Activated naive CD4-positive, alpha-beta T cell treated with anti-CD3 and anti-CD28 coated beads for 36 hours (primary cell): Measurements from ENCODE around the gene GNG3. TPM values are rescaled to one million over a fixed set of nuclear protein-coding genes. Genes with fewer than 3 reads are reported as not detected.

ENCODE experiments used
- CTCF ChIA-PET: fragments of 350-600 bp; sonication (Branson Sonifier 250); formaldehyde crosslinking; loops from one replicate; lab custom pipeline; 2021; ENCODE audit warnings: antibody characterized with exemption; lab: Charles Lee
- DNase-seq: peaks from one replicate; pipeline ENCODE4 v3.0.0-alpha.2; 2020
- H3K27ac Mint-ChIP-seq: one replicate; pipeline ENCODE4 v1.8.0; 2021; ENCODE audit warnings: mild to moderate bottlenecking, mixed read lengths
- H3K27me3 Mint-ChIP-seq: one replicate; pipeline ENCODE4 v1.8.0; 2021; ENCODE audit warnings: low read depth, mixed read lengths
- H3K36me3 Mint-ChIP-seq: one replicate; pipeline ENCODE4 v1.8.0; 2021; ENCODE audit warnings: low read depth, mixed read lengths
- H3K4me1 Mint-ChIP-seq: one replicate; pipeline ENCODE4 v1.8.0; 2021; ENCODE audit warnings: low read depth, mixed read lengths
- H3K4me3 Mint-ChIP-seq: one replicate; pipeline ENCODE4 v1.8.0; 2021; ENCODE audit warnings: mild to moderate bottlenecking, moderate library complexity, mixed read lengths
- H3K9me3 Mint-ChIP-seq: one replicate; pipeline ENCODE4 v1.8.0; 2021; ENCODE audit warnings: mixed read lengths
- intact Hi-C: fragments of 100-400 bp; cut with micrococcal nuclease; formaldehyde crosslinking; loops from one replicate; pipeline ENCODE4 v1.15.1; 2023
- total RNA-seq, 2 experiments: library from RNA; stranded (reverse); gene quantifications; one replicate each; pipeline ENCODE4 v1.2.3, GENCODE V29; 2021

Gene GNG3
- total RNA-seq: not detected

- CTCF ChIA-PET: interaction anchor here (0.6 to 4.5 kb wide), 4 partner anchors 13 to 283 kb away, joined by 3 to 25 read pairs (median 3); no protein-coding TSS in a partner anchor
- no peaks in the 10 kb centered on the region for H3K9me3 Mint-ChIP-seq
- peak within 1 kb of the TSS; percentile 96 for H3K27ac Mint-ChIP-seq
- H3K36me3 Mint-ChIP-seq: peaks cover 28% of the 10 kb centered on the region
- peak within 1 kb of the TSS; percentile 93 for H3K4me3 Mint-ChIP-seq
- DNase-seq: peak; percentile 30
- intact Hi-C loops: no loop called here
- no peaks in the 10 kb centered on the region for H3K27me3 Mint-ChIP-seq
- peaks cover 44% of the 10 kb centered on the region for H3K4me1 Mint-ChIP-seq
Observed at GRCh38 chr11:62707277-62707861, at the start of gene GNG3, which contains the start of gene BSCL2. Gene GNG3 (plus strand): TSS chr11:62707676. CDS start chr11:62708296, 620 bp downstream. Gene BSCL2 (minus strand): TSS chr11:62707424. CDS start chr11:62707195, 229 bp downstream.

DNA sequence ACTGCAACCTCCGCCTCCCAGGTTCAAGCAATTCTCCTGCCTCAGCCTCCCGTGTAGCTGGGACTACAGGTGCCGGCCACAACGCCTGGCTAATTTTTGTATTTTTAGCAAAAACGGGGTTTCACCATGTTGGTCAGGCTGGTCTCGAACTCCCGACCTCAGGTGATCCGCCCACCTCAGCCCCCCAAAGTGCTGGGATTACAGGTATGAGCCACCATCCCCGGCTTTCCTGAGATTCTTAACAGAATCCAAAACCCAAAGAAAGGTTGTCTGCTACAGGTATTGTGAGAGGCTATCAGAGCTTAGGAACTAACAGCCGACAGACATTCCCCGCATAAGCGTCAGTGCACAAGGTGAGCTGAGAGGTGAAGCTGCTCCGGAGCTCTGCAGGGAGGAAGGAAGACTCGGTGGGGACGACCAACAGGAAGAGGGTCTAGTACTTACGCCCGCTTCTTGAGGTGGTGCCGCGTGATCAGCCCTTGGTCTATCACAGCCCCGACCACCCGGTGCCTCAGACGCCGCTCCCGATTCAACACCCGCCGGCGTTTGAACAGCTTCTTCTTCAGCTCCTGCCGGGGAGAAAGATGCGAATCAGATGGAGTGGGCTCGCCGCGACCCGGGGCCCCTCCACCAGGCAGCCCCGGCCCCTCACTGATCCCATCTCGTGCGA lies 42.9 kb upstream of the GNG3 start:
- CTCF ChIA-PET: interaction anchor here (0.6 to 2.4 kb wide), 13 partner anchors 9 to 1721 kb away, joined by 3 to 10 read pairs (median 4); partner anchors contain the start of gene TUT1
- H3K36me3 Mint-ChIP-seq: peaks cover 32% of the 10 kb centered on the region
- H3K4me1 Mint-ChIP-seq: peaks cover 36% of the 10 kb centered on the region
- H3K27me3 Mint-ChIP-seq: no peaks in the 10 kb centered on the region
- peak overlapping the region; percentile 88 for H3K27ac Mint-ChIP-seq
- H3K9me3 Mint-ChIP-seq: no peaks in the 10 kb centered on the region
- intact Hi-C loops: loop anchor here (1.0 to 2.0 kb wide), 7 partner anchors 11 to 177 kb away; partner anchors contain the start of genes EML3, GANAB, INTS5 and TUT1
- DNase-seq: peak; percentile 74
- H3K4me3 Mint-ChIP-seq: peak overlapping the region; percentile 98

DNA sequence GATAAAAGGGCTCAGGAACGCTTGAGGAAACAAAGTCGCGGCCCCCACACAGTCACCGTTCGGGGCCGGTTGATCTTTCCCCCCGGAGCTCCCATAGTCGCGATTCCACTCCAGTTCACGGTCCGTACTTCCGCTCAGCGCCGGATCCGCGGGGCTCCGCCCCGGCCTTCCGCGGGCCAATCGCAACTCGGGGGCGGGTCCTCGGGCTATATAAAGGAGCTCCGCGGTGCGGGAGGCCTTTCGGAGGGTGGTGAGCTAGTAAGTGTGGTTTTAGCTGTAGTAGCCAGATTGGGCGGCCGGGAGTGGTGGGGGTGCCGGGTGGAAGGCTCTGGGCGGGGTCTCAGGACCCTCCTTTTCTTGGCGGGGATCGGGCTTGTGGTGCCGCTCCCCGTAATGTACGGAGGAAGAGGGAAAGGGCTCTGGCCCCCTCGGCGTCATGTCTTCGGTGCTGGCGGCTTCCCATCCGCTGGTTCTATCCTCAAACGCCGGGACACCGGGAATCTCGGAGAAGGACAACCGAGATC lies 42.3 kb upstream of the GNG3 start, which contains the start of the genes C11orf98 and CSKMT:
Gene C11orf98 (minus strand): TSS at position 136 of the 524 bp plus-strand sequence. CDS start 41 bp downstream, at position 95.
Gene CSKMT (plus strand): TSS at position 238 of the 524 bp plus-strand sequence. CDS start 568 bp downstream, outside the sequence.
- H3K36me3 Mint-ChIP-seq: peaks cover 33% of the 10 kb centered on the region
- DNase-seq: peak; percentile 96
- no peaks in the 10 kb centered on the region for H3K27me3 Mint-ChIP-seq
- CTCF ChIA-PET: interaction anchor here (0.6 to 2.4 kb wide), 15 partner anchors 8 to 1722 kb away, joined by 3 to 10 read pairs (median 4); partner anchors contain the start of gene TUT1
- peak within 1 kb of the TSS; percentile 88 for H3K27ac Mint-ChIP-seq
- peaks cover 42% of the 10 kb centered on the region for H3K4me1 Mint-ChIP-seq
- H3K9me3 Mint-ChIP-seq: no peaks in the 10 kb centered on the region
- peak within 1 kb of the TSS; percentile 98 for H3K4me3 Mint-ChIP-seq
- intact Hi-C loops: loop anchor here (1.0 to 2.0 kb wide), 7 partner anchors 12 to 176 kb away; partner anchors contain the start of genes EML3, GANAB, INTS5 and TUT1

DNA sequence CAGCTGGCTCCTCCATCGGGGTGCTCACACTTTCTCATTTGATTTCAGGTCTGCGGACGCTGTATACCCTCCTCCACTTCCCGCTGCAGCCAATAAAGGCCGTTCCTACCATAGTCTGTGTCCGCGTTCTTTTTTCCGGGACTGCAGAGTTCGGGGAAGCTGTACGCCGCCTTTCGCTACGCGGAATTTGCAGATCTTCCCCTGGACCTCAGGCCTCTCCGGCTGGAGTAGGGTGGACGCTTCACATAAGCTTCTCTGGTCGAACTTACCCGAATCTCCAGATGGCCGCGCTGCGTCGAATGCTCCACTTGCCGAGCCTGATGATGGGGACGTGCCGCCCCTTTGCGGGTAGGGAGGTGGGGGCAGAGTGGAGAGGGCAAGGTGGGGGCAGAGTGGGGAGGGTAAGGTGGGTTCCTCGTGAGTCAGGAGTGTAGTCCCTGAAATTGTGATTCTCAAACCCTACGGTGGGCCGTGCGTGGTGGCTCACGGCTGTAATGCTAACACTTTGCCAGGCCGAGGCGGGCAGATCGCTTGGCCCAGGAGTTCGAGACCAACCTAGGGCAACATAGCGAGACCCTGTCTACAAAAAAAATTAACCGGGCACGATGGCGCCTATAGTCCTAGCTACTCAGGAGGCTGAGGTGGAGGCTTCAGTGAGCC lies 41.7 kb upstream of the GNG3 start:
- peak; percentile 59 for DNase-seq
- H3K4me3 Mint-ChIP-seq: peak overlapping the region; percentile 98
- H3K36me3 Mint-ChIP-seq: peaks cover 35% of the 10 kb centered on the region
- H3K4me1 Mint-ChIP-seq: peaks cover 45% of the 10 kb centered on the region
- CTCF ChIA-PET: interaction anchor here (0.8 to 2.4 kb wide), 12 partner anchors 8 to 286 kb away, joined by 3 to 10 read pairs (median 6); partner anchors contain the start of gene TUT1
- intact Hi-C loops: loop anchor here (1.0 to 2.0 kb wide), 7 partner anchors 12 to 176 kb away; partner anchors contain the start of genes EML3, GANAB, INTS5 and TUT1
- no peaks in the 10 kb centered on the region for H3K9me3 Mint-ChIP-seq
- H3K27ac Mint-ChIP-seq: peak overlapping the region; percentile 88
- no peaks in the 10 kb centered on the region for H3K27me3 Mint-ChIP-seq

GRCh38 chr11:62666259-62666926 lies 41.1 kb upstream of the GNG3 start:
- peak overlapping the region; percentile 88 for H3K27ac Mint-ChIP-seq
- H3K36me3 Mint-ChIP-seq: peaks cover 42% of the 10 kb centered on the region
- no peak for DNase-seq

GRCh38 chr11:62667460-62667859 lies 40.0 kb upstream of the GNG3 start:
- no peaks in the 10 kb centered on the region for H3K9me3 Mint-ChIP-seq
- peak overlapping the region; percentile 88 for H3K27ac Mint-ChIP-seq
- H3K4me1 Mint-ChIP-seq: peaks cover 53% of the 10 kb centered on the region
- CTCF ChIA-PET: interaction anchor here (0.6 to 1.7 kb wide), 6 partner anchors 13 to 223 kb away, joined by 3 to 5 read pairs (median 4); partner anchors contain the start of genes HNRNPUL2 and MTA2
- H3K36me3 Mint-ChIP-seq: peaks cover 48% of the 10 kb centered on the region
- peak overlapping the region; percentile 98 for H3K4me3 Mint-ChIP-seq
- DNase-seq: no peak
- H3K27me3 Mint-ChIP-seq: no peaks in the 10 kb centered on the region
- intact Hi-C loops: no loop called here

More at GRCh38 chr11:62666259-62666926, 41.1 kb upstream of the GNG3 start:
- Mint-ChIP-seq H3K9me3 (no peaks in the 10 kb centered on the region), H3K4me1 (peaks cover 49% of the 10 kb centered on the region), H3K27me3 (no peaks in the 10 kb centered on the region), H3K4me3 (peak overlapping the region; percentile 98)
- intact Hi-C loops: no loop called here
- CTCF ChIA-PET: interaction anchor here (0.9 to 2.4 kb wide), 3 partner anchors 12 to 55 kb away, joined by 3 to 8 read pairs (median 4); no protein-coding TSS in a partner anchor

GRCh38 chr11:62669420-62670161 lies 37.9 kb upstream of the GNG3 start:
- peaks cover 50% of the 10 kb centered on the region for H3K36me3 Mint-ChIP-seq
- peak overlapping the region; percentile 98 for H3K27ac Mint-ChIP-seq
- CTCF ChIA-PET: interaction anchor here (0.6 to 1.6 kb wide), 3 partner anchors 14 to 162 kb away, joined by 3 to 4 read pairs (median 3); partner anchors contain the start of gene STX5
- intact Hi-C loops: loop anchor here (2.0 to 5.0 kb wide), 3 partner anchors 17 to 188 kb away; partner anchors contain the start of genes HNRNPUL2 and INTS5
- peaks cover 58% of the 10 kb centered on the region for H3K4me1 Mint-ChIP-seq
- H3K27me3 Mint-ChIP-seq: no peaks in the 10 kb centered on the region
- no peaks in the 10 kb centered on the region for H3K9me3 Mint-ChIP-seq
- no peak for DNase-seq
- H3K4me3 Mint-ChIP-seq: peak overlapping the region; percentile 99

GRCh38 chr11:62671236-62671607 lies 36.3 kb upstream of the GNG3 start:
- CTCF ChIA-PET: interaction anchor here (0.6 to 2.3 kb wide), 3 partner anchors 10 to 246 kb away, joined by 3 to 10 read pairs (median 7); no protein-coding TSS in a partner anchor
- Mint-ChIP-seq H3K27ac (peak overlapping the region; percentile 98), H3K9me3 (no peaks in the 10 kb centered on the region), H3K4me3 (peak overlapping the region; percentile 99), H3K36me3 (peaks cover 44% of the 10 kb centered on the region), H3K27me3 (no peaks in the 10 kb centered on the region), H3K4me1 (peaks cover 63% of the 10 kb centered on the region)
- intact Hi-C loops: loop anchor here (1.0 to 5.0 kb wide), 5 partner anchors 8 to 186 kb away; partner anchors contain the start of genes HNRNPUL2, INTS5, TUT1 and UBXN1
- DNase-seq: no peak

- Mint-ChIP-seq H3K4me3 (peak within 1 kb of the TSS; percentile 99), H3K27me3 (no peaks in the 10 kb centered on the region), H3K27ac (peak within 1 kb of the TSS; percentile 98), H3K9me3 (no peaks in the 10 kb centered on the region), H3K4me1 (peaks cover 59% of the 10 kb centered on the region), H3K36me3 (peaks cover 39% of the 10 kb centered on the region)
- CTCF ChIA-PET: interaction anchor here (0.6 to 2.3 kb wide), 6 partner anchors 9 to 247 kb away, joined by 3 to 10 read pairs (median 4); no protein-coding TSS in a partner anchor
- DNase-seq: peak; percentile 78
- intact Hi-C loops: loop anchor here (1.0 to 5.0 kb wide), 5 partner anchors 8 to 186 kb away; partner anchors contain the start of genes HNRNPUL2, INTS5, TUT1 and UBXN1
Observed at GRCh38 chr11:62671608-62672389, 35.7 kb upstream of the GNG3 start, which contains the start of the genes LBHD1 and UQCC3. Gene LBHD1 (minus strand): TSS chr11:62672267. CDS start chr11:62670031, 2,236 bp downstream. Gene UQCC3 (plus strand): TSS chr11:62671673. CDS start chr11:62671746, 73 bp downstream.
